ENCODE data around the gene NDUFV3.

DNA sequence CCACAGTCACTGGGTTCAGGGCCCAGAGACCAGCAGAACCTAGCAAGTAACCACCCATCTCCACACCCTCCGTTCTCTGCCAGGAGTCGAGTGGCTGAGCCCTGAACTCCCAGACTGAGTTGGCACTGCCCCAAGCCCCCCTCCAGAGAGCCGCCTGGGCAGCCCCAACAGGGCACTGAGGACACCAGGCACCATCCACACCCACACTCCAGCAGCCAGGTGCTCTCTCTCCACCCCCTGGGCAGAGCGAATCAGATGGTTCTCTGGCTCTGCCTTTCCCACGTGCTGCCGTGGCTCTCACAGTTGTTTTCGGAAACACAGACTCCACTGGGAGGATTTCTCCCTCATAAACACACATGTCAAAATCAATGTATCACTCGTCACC is 27.3 kb upstream of the NDUFV3 start:
- TF ChIP-seq, protein P1, sequence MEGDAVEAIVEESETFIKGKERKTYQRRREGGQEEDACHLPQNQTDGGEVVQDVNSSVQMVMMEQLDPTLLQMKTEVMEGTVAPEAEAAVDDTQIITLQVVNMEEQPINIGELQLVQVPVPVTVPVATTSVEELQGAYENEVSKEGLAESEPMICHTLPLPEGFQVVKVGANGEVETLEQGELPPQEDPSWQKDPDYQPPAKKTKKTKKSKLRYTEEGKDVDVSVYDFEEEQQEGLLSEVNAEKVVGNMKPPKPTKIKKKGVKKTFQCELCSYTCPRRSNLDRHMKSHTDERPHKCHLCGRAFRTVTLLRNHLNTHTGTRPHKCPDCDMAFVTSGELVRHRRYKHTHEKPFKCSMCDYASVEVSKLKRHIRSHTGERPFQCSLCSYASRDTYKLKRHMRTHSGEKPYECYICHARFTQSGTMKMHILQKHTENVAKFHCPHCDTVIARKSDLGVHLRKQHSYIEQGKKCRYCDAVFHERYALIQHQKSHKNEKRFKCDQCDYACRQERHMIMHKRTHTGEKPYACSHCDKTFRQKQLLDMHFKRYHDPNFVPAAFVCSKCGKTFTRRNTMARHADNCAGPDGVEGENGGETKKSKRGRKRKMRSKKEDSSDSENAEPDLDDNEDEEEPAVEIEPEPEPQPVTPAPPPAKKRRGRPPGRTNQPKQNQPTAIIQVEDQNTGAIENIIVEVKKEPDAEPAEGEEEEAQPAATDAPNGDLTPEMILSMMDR (conservative IDR thresholded peaks at IDR 0.05 in 1 of 2, IDR thresholded peaks at IDR 0.05 in 1 of 2; ENCODE audit: low read depth in 1 of 2, low read length in 2 of 2): no peak
- no peak for TF ChIP-seq EZH2 (IDR thresholded peaks at IDR 0.05; ENCODE audit: low read length, missing control alignments)

Measured in fibroblast of lung (primary cell).